Measurements from ENCODE around the gene PCDH12.

The PCDH12 gene

DNA sequence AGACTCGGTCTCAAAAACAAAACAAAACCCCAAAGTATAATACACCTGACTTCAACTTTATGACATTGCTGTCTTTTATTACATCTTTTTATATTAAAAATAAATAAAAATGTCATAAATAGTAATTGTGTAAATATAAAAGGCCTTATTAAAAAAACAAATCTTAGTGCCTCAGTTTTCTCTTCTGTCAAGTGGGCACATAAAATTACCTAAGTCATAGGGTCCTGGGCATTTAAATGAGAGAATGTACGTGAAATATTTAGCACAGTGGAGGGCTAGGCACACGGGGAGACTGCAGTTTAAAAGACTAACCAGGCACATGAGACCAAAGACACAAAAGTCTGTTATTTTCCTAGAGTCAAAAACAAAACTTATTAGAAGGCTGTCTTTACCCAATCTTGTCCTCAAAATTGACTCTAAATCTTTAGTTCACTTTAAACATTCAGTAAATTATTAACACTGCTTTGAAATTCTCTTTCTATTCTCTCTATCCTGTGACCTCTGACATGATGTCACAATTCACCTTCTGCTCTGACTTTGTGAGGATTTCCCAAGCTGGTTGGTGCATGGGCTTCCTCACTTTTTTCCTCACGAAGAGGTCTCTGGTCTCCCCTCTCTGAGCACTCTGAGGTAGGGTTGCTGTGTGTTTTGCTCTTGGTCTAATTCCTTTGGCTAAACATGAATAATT is 8.4 kb upstream of the PCDH12 start:
- no peak for DNase-seq

DNA sequence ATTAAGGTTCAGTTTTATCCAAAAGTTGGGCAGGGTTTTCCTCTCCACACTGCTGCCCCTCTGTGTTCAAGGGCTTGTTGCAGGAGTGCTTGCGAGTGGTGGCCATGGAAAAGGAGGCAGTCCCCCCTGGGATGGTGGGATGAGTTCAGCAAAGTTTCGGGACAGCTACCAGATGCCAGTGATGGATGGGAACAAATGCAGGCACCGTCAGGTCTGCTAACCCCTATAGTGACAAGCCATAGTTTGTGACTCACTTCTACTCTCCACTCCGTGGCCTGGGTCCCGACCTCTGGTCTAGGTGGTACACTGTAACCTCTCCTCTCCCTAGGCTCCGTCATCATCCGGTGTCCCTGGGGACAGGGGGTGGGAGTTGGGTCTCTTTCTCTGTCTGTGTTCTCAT is 7.1 kb upstream of the PCDH12 start:
- no peak for DNase-seq

DNA sequence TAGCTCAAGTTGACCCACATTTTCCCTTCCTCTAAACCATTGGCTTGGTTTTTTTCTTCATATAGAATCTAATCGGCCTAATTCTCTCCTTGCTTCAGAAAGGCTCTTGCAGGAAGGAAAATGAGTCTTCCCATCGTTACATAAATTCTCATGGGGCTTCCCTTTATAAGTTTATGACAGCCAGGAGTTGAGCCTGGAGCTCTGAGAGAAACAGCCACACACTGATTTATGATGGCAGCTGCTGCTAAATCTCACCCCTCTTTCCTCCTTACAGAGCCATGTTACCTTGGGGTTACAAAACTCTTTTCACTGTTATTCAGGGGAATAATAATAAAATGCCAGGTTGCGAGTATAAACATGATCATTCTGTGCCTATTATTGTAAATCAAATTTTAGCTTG is 5.7 kb upstream of the PCDH12 start:
- no peak for DNase-seq

DNA sequence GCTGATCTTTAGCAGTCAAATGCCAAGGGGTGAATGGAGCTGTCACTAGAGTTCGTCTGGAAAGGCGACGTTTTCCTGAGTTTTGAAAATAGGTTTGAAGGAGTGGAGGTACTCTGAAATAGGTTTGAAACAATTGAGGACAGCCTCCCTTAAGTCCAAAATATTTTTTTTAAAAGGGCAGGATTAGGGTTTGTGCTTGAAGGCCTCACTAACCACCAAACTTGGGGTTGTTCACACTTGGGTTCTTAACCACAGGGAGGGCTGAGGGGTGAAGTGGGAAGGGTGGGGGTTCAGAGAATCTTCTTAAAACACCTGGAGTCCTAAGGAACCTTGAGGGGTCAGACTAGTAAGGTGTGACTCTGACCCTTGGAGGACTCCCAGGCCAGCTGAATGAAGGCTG is 3.5 kb upstream of the PCDH12 start:
- no peak for DNase-seq

DNA sequence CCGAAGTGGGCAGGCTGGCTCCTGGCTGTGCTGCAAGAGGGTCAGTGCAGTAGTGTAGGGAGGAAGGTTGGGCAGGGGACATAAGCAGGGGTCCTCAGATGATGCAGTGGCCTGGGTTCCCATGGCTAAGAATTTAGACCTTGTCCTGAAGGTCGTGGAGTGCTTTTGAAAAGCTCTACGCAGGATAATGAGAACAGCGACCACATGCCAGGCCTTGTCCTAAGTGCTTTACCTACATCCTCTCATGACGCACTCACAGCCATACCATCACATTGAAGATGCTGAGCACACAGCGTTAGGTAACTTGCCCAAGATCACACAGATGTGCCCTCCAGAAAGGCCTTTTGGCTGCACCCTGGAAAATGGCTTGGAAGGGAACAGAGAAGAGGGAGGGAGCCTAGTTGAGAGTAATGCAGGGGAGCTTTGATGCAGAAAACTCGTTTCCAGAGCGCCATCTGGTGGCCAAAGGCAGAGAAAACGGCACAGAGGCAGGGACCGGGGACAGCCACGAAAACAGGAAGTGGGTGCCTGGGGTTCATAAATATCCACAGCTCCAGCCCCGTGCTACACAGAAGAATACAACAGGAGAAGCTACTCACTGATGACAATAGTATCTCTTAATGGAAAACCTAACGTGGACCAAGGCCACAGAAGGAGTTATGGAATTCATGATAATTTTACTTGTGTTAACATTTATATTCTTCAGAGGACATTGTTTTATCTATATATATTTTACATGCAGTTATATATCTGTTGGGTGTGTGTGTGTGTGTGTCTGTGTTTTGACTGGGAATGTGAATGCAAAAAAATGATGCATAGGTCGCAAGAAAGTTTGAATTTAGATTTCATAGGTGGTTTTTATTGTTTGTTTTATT is 2.7 kb upstream of the PCDH12 start:
- peak; percentile 92 for DNase-seq

DNA sequence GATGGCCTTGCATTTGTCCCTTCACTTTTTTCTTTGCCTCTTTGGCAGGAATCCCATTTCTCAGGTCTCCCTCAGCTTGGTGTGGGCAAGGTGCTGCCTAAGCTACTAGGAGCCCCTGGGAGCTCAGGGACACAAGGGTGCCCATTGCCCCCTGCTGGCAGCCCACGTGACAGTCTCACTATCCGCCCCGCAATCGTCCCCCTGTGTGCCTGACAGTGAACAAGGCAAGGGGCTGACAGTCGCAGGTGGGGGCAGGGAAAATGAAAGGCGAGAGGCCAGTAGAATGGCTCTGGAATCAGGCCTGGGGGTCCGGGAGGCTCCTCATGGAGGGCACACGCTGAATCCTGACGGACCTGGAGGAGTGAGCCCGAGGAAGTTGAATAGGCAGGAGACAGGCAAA is 2.0 kb upstream of the PCDH12 start:
- DNase-seq: peak; percentile 69

DNA sequence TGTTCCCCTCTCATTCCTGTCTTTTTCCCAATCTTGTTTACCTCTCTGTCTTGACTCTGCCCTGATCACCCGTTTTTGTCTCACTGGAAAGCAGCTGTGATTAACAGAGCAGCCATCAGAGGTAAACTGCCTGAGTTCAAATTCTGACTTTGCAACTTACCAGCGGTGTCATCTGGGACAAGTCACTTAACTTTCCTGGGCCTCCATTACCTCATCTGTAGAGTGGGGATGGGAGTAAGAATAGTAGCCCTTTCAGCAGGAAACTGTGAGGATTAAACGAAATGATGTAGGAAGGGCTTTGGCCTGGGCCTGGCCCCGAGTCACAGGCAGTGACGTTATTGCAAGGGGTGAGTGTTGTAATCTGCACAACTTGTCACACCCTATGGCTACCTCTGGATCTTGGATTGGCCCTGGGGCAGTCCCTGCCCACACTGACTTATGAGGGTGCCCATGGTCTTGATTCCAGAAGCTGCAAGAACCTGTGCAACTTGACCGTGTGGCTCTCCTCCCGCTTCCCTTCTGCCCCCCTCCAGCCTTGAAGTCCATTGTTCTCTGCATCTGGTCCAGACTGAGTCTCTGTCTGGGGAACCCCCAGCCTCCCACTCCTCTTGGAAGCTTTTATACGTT is 657 bp upstream of the PCDH12 start:
- DNase-seq: peak; percentile 13

DNA sequence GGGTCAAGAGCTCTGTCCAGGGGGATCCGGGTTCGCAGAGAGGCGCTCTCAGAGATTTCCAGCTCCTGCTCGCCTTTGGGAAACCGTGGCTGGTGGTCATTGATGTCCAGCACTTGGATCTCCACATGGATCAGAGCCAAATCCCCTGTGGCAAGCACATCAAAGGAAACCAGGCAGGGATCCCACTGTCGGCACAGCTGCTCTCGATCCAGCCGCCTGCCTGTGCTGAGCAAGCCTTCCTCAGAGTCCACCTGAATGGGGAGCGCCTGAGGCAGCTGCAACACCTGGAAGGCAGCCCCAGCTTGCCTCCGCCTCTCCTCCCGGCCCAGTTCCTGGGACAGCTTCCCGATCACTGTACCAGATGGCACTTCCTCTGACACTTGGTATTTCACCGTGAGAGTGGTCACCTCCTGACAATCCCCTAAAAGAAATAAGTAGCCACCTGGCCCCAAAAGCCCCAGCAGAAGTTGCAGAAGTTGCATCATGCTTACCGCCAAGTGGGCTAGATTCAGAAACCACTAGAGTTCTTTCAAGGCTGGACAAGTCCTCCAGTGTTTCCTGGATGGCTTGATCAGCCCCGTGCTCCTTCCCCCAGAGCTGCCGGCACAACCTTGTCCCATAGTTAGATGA is 520 bp downstream of the PCDH12 start:
- DNase-seq: peak; percentile 51

DNA sequence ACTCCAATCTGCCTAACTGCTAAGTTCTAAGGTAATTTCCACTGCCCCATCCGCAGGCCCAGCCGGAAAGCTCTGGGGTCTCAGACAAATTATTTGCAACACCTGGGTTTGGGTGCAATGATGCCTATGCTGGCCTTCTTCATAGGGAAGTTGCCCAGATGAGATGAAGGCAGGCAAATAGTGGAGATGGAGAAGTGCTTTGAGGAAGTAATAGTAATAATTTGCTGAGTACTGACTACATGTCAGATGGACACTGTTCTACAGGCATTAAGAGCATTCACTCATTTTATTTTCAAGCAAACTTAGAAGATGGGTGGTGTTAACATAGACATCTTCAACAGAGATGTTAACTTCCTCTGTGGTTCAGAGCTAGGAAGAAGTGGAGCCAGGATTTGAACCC is 3.8 kb downstream of the PCDH12 start:
- no peak for DNase-seq

DNA sequence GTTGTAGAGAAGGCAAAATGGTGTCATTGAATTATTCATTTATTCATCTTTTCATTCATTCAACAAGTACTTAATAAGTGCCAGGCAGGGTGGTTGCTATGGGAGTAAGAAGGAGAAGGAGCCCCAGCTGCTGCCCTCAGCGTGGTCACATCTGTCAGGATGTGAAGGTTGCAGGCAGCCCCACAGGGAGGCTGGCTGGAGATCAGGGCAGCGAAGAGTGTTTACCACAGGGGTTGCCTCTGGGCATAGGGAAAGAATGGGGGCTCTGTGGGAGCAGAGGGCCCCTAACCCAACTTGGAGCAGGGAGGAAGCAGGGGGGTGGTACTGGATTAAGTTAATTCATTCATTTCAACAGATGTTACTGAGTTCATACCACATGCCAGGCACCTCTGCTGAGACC is 6.0 kb downstream of the PCDH12 start:
- DNase-seq: peak; percentile 73

DNA sequence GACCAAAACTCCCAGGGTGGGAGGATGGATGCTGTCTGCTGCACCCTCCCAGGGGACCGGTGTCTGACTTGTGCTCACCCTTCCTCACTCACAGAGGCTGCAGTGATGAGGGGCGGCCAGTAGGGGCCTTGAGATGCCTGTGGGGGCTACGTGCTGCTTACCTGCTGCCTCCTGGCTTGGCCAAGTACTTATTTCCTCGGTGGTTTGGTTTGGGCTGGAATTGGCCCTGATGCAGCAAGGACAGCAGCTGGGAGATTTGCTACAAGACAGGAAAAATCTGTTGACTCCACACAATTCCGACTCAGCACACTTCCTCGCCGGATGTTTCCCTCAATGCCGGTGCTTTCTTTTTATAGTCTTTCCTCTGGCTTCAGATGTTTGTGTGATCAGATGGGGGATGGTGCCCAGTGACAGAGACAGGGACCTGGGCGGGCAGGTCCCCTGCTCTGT is 6.6 kb downstream of the PCDH12 start:
- DNase-seq: peak; percentile 80

DNA sequence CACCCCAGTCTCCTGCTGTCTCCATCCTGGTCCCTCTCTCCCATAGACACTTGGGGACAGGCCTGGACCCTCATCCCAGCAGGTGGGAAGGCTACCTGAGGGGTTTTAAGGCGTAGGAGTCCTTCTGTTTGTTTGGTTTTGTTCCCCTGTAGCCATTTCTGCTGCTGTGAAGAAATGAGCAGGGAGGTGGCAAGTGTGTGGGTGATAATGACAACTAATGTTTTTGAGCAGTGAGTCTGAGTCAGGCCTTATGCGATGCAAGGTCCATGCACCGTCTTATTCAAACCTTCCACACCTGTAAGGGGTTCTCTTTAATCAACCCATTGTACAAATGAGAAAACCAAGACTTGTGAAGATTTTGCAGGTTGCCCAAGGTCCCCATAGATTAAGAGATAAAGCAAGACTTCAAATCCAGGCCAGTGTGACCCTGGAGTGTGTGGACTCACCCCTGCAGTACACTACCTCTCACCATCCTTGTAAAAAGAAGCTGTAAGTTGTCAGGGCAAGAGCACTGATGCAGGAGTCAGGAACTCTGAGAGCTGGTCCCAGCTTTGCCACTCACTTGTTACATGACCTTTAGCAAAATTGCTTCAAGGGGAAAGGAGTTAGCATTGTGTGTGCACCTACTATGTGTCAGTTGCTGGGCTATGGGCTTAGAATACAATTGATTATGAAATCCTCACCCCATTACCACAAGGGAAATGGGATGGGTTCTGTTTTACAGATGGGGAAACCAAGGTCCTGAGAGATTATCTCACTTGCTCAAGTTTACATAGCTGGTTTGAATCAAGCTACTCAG is 7.6 kb downstream of the PCDH12 start:
- no peak for DNase-seq

DNA sequence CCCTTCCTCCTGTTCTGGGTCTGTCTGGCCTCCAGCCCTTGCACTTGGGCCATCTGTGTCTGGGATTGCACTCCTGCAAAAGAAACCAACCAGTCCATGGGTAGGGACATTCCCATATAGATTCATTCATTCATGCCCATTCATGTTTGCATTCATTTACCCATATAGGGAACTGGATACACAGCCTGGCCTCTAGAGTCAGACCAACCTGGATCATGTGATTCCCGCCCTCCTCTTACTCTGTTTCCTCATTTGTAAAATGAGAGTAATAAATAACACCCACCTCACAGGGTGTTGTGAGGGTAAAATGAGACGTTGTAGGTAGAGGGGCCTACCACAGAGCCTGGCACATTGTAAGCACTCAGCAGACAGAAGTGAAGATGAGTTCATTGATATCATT is 8.5 kb downstream of the PCDH12 start:
- DNase-seq: no peak

DNA sequence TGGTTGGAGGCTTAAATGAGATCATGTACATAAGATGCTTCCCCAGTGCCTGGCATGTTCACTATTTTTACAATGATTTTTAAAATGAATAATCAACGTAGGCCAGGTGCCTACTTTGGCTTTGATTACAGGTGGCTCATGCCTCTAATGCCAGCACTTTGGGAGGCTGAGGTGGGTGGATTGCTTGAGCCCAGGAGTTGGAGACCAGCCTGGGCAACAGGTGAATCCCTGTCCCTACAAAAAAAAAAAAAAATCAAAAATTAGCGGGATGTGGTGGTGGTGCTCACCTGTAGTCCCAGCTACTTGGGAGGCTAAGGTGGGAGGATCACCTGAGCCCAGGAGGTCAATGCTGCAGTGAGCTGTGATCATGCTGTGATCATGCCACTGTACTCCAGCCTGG is 9.2 kb downstream of the PCDH12 start:
- DNase-seq: no peak

DNA sequence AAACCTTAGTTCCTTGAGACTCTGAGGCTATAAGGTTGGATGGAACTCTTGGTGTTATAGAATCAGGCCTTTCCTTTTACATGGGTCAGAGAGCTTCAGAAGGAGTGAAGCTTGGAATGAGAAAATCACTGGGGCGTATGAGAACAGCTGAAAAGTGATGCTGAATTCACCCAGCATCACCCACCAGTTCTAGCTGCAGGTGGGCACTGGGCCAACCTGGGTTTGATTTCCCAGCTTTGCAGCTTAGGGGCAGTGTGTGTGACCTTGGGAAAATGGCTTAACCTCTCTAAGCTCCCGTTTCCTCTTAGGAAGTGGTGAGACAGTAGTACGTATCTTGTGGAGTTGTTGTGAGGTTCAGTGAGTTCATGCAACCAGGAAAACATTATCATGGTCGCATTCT is 10.7 kb downstream of the PCDH12 start:
- DNase-seq: no peak

DNA sequence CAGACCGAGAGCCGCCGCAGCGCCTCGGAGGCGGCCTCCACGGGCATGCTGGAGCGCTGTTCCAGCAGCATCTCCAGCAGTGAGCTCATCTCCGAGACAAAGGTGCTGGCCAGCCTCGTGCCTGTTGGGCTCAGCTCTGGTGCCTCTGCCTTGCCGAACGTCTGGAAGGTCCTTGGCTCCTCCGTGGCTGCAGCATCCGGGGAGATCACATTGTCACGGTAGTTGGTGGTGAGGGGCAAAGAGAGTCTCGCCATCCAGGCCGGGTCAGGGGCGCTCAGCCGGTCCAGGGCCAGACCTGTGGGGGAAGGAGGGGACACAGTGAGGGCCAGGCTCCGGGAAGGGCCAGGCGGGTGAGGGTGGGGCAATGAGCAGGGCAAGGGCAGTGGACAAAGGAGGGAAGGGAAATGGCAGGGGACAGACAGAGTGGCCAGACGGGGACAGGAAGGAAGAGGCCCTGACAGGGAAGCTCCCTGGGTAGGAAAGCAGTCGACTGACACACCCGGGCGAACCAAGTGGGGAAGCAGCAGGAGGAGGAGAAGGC is 12.4 kb downstream of the PCDH12 start:
- no peak for DNase-seq

DNA sequence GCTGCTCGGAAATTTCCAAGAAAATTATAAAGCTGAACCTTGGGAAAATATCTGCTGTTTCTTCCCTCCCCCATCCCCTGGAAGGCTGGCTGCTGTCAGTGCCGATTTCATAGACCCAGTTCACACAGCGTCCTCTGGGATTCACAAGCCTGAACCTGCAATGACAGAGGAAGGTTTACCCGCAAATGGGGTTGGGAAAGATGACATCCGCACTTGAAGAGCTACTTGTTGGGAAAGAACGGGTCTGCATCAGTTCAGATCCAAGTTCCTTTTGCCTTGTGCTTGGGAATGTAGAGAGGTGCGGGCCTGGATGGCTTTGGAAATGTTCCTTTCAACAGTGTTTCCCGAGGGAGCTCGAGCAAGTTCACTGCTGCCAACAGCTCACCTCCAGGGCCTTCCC is 13.9 kb downstream of the PCDH12 start:
- DNase-seq: no peak

DNA sequence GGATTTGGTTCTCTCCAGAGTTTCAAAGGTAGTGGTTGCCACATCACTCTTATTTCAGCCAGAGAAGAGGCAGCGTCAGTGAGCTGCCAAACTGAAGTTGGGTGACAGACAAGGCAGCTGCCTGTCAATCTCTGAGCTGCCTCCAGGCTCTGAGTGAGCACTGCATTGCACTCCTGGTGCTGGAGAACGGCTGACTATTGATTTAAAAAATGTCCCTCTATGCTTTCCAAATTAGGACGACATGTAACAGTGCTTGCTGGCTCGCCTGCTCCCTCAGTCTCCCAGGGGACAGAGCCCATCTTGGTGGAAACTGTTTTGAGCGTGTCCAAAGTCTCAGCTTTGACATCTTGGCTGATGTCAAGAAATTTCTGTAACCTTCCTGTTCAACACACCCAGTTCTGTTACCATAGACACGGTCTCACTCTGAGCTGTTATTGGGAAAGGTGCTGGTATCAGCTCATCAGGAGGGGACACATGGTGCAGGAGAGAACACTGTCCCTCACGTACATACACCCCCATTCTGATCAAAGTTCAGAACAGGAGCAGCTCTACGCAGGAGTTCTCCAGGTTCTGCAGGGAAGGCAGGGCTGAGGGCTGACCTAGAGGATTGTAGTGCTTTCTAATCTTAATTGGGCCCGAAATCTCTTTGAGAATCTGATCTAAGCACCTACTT is 15.7 kb downstream of the PCDH12 start:
- DNase-seq: no peak

DNA sequence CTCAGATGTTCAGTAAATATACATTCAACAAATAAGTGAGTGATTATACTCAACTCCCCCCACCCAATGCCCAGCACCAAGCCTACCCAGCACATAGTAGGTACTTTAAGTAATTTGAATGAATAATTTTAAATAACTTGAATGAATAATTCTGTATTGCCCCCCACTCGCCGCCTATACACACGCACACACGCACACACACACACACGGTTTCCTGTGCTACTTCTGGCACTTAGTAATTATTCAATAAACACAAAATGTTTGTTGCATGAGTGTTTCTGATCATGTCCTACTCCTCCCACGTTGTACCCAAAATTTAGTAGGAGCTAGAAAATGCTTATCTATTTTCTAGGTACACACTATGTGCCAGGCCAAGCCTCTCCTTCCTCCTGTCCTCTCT is 16.2 kb downstream of the PCDH12 start:
- no peak for DNase-seq

DNA sequence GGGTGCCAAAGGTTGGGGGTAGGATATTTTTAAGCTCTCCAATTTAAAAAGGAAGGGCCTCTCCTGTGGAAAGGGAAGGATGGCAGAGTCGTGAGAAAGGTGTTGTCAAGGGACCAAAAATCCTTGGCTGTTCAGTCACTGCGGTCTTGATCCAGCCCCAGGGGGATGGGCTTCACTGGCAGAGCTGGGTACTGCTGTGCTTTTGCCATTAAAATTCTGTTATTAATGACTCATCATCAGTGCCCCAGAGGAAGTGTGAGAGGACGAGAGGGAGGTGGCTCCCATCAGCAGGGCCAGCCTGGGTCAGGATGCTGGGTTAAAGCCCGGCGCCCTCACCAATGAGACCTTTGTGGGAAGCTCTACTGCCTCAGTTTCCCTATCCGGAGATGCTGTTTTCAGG is 16.7 kb downstream of the PCDH12 start:
- peak; percentile 72 for DNase-seq

DNA sequence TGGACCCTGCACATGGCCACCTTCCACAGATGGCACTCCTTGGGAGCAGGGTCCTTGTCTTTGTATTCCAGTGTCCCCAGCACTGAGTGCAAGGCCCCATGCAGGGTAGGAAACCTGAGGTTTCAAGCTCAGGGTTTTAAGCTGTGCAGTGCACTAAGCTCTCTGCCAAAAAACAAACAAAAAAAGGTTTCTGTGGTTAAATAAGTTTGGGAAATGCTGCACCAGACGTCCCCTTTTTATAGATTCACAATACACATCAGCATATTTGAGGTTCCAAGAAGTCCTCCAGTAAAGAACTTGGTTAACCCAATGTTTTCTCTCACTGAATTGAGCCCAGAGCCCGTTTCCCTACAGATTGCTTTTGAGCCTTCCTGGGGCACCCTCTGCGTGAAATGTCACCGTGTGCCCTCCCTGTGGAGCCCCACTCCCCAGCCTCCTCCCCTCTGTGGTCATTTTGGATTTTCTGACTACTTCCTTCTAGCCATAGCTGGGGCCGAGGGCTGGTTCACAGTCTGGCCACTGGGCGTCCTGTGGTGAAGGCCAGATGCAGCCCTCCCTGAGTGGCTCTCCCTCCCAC is 17.2 kb downstream of the PCDH12 start:
- DNase-seq: peak; percentile 80
